OCI-LY7 (cell line): ENCODE results near the gene MAP3K15. TPM values are rescaled to one million over a fixed set of nuclear protein-coding genes. Genes with fewer than 3 reads are reported as not detected.

Source experiments
- BruUV-seq: library from RNA; stranded (reverse); fragments of 400-500 nt; replicated peaks from 2 replicates; lab custom pipeline; 2021; lab: Mats Ljungman, UMichigan
- CTCF ChIA-PET: fragments of 300-600 bp; sonication (Branson Sonifier 250); formaldehyde crosslinking; loops from one replicate; lab custom pipeline; 2022; ENCODE audit warnings: antibody characterized with exemption; ENCODE audit not compliant: unreplicated experiment; lab: Charles Lee
- POLR2A ChIA-PET: fragments of 300-600 bp; sonication (Branson Sonifier 250); formaldehyde crosslinking; loops from one replicate; lab custom pipeline; 2022; ENCODE audit warnings: antibody characterized with exemption; lab: Charles Lee
- DNase-seq: peaks from one replicate; pipeline ENCODE4 v3.0.0-alpha.2; 2015; ENCODE audit warnings: low spot score
- H2AFZ ChIP-seq: fragments of 200-600 bp; sonication (generic), shearing (Covaris generic); 2 replicates; pipeline ENCODE4 v1.6.1; 2014; ENCODE audit warnings: mild to moderate bottlenecking, antibody characterized with exemption, low read length, moderate library complexity
- H3K27ac ChIP-seq: fragments of 200-600 bp; sonication (generic); 2 replicates; pipeline ENCODE4 v1.5.1; 2014; ENCODE audit warnings: mixed run types, low read depth, mild to moderate bottlenecking, moderate library complexity, low read length, inconsistent platforms; ENCODE audit not compliant: poor library complexity, severe bottlenecking
- H3K36me3 ChIP-seq: fragments of 200-600 bp; sonication (generic); 2 replicates; pipeline ENCODE4 v1.6.1; 2014; ENCODE audit warnings: mild to moderate bottlenecking, antibody characterized with exemption, low read length, moderate library complexity, mixed read lengths; ENCODE audit not compliant: insufficient read depth
- H3K4me1 ChIP-seq: fragments of 200-600 bp; sonication (generic); 2 replicates; pipeline ENCODE4 v1.5.1; 2014; ENCODE audit warnings: mild to moderate bottlenecking, low read length; ENCODE audit not compliant: insufficient read depth, poor library complexity, severe bottlenecking
- H3K4me2 ChIP-seq: fragments of 200-600 bp; sonication (generic); 2 replicates; pipeline ENCODE4 v1.6.1; 2014; ENCODE audit warnings: mild to moderate bottlenecking, low read length
- H3K4me3 ChIP-seq: fragments of 200-600 bp; sonication (generic); 2 replicates; pipeline ENCODE4 v1.5.1; 2014; ENCODE audit warnings: mild to moderate bottlenecking, low read depth, low read length; ENCODE audit not compliant: poor library complexity, severe bottlenecking
- H3K79me2 ChIP-seq: fragments of 200-600 bp; sonication (generic); 2 replicates; pipeline ENCODE4 v1.6.1; 2016; ENCODE audit warnings: low read depth, mild to moderate bottlenecking, low read length, moderate library complexity, mixed read lengths; ENCODE audit not compliant: insufficient read depth
- H3K9me2 ChIP-seq: fragments of 200-600 bp; sonication (generic); 2 replicates; pipeline ENCODE4 v1.6.1; 2016; ENCODE audit warnings: mild to moderate bottlenecking, low read length, mixed read lengths; ENCODE audit not compliant: insufficient read depth
- H3K9me3 ChIP-seq: fragments of 200-600 bp; sonication (generic); 2 replicates; pipeline ENCODE4 v1.6.1; 2014; ENCODE audit warnings: mild to moderate bottlenecking, mixed run types, low read length, mixed read lengths
- H4K20me1 ChIP-seq: fragments of 200-600 bp; sonication (generic); 2 replicates; pipeline ENCODE4 v1.6.1; 2014; ENCODE audit warnings: mild to moderate bottlenecking, antibody characterized with exemption, low read length, moderate library complexity, mixed read lengths; ENCODE audit not compliant: insufficient read depth
- CTCF ChIP-seq: fragments of 200-600 bp; sonication (generic); conservative IDR thresholded peaks from 2 replicates; pipeline ENCODE4 v1.5.1; 2014; ENCODE audit warnings: mild to moderate bottlenecking, antibody characterized with exemption, low read length, moderate library complexity, mixed read lengths
- EZH2phosphoT487 ChIP-seq: fragments of 200-600 bp; sonication (generic); IDR thresholded peaks from 2 replicates; pipeline ENCODE4 v1.6.1; 2018; ENCODE audit warnings: low read depth, borderline replicate concordance, mild to moderate bottlenecking, mixed run types, antibody characterized with exemption, low read length, moderate library complexity, mixed read lengths
- intact Hi-C: fragments of 100-400 bp; cut with micrococcal nuclease; formaldehyde crosslinking; loops from one replicate; pipeline ENCODE4 v1.10.0; 2022; ENCODE audit not compliant: unreplicated experiment
- total RNA-seq, 2 experiments: library from RNA; depleted of rRNA in 1 of 2; stranded (reverse); fragments of >200 nt in 1 of 2; shearing (Covaris generic) in 1 of 2; gene quantifications; 2 replicates each; pipeline ENCODE4 v1.2.3, GENCODE V29; 2014 to 2022

Gene MAP3K15
- total RNA-seq, 2 experiments from 2014 or later: not detected

- Histone ChIP-seq H4K20me1 (no peaks in the 10 kb centered on the region), H3K9me3 (no peaks in the 10 kb centered on the region), H3K9me2 (no peaks in the 10 kb centered on the region), H3K4me2 (peak overlapping the region; percentile 26; the same call in 1 of the 2 replicates), H3K36me3 (no peaks in the 10 kb centered on the region), H3K4me1 (peaks cover 6% of the 10 kb centered on the region), H2AFZ (peak overlapping the region; percentile 61; the same call in 1 of the 2 replicates), H3K4me3 (no peak overlapping the region), H3K27ac (no peak overlapping the region), H3K79me2 (no peaks in the 10 kb centered on the region)
- TF ChIP-seq EZH2phosphoT487 (no peak), CTCF (peak; percentile 79)
- peak; percentile 58 for DNase-seq
- no TSS peak for BruUV-seq
- intact Hi-C loops: loop anchor here (2.0 to 5.0 kb wide), 2 partner anchors 163 to 690 kb away; no protein-coding TSS in a partner anchor
- POLR2A ChIA-PET: interaction anchor here (0.7 kb wide), 2 partner anchors 757 to 1498 kb away, joined by 3 read pairs; no protein-coding TSS in a partner anchor
- CTCF ChIA-PET: no interaction called here
Observed at GRCh38 chrX:19372170-19372546, 143.2 kb downstream of the MAP3K15 start.

- intact Hi-C loops: loop anchor here (5.0 kb wide), 1 partner anchor 692 kb away; no protein-coding TSS in a partner anchor
- H3K9me2 ChIP-seq: no peaks in the 10 kb centered on the region
- ChIA-PET CTCF (no interaction called here), POLR2A (no interaction called here)
- no peak for DNase-seq
- H3K36me3 ChIP-seq: peaks cover 4% of the 10 kb centered on the region
- no TSS peak for BruUV-seq
- H3K79me2 ChIP-seq: no peaks in the 10 kb centered on the region
- no peak overlapping the region for H3K27ac ChIP-seq
- no peak overlapping the region for H3K4me3 ChIP-seq
- H2AFZ ChIP-seq: no peak overlapping the region
- H3K4me2 ChIP-seq: no peak overlapping the region
- H3K4me1 ChIP-seq: peaks cover 6% of the 10 kb centered on the region
- TF ChIP-seq CTCF (no peak), EZH2phosphoT487 (no peak)
- no peaks in the 10 kb centered on the region for H3K9me3 ChIP-seq
- no peaks in the 10 kb centered on the region for H4K20me1 ChIP-seq
Observed at GRCh38 chrX:19370061-19370460, 145.2 kb downstream of the MAP3K15 start.

GRCh38 chrX:19368576-19368975 is 146.7 kb downstream of the MAP3K15 start:
- H3K9me2 ChIP-seq: no peaks in the 10 kb centered on the region
- ChIA-PET POLR2A (no interaction called here), CTCF (no interaction called here)
- intact Hi-C loops: no loop called here
- no peaks in the 10 kb centered on the region for H3K79me2 ChIP-seq
- TF ChIP-seq EZH2phosphoT487 (no peak), CTCF (no peak)
- H3K36me3 ChIP-seq: peaks cover 8% of the 10 kb centered on the region
- DNase-seq: no peak
- H3K9me3 ChIP-seq: no peaks in the 10 kb centered on the region
- H3K4me2 ChIP-seq: no peak overlapping the region
- H2AFZ ChIP-seq: no peak overlapping the region
- no peak overlapping the region for H3K27ac ChIP-seq
- H3K4me3 ChIP-seq: no peak overlapping the region
- H3K4me1 ChIP-seq: peaks cover 6% of the 10 kb centered on the region
- no peaks in the 10 kb centered on the region for H4K20me1 ChIP-seq
- BruUV-seq: no TSS peak
